Mesenchymal stem cell (in vitro differentiated cells and primary cell): ENCODE data around the gene ACTL7A.

ENCODE experiments used
- DNase-seq: peaks from one replicate; pipeline ENCODE4 v3.0.0-alpha.2; 2013
- H2AFZ ChIP-seq: one replicate; pipeline ENCODE4 v1.6.1; 2013; ENCODE audit warnings: low read depth, mild to moderate bottlenecking, control low read depth, inconsistent platforms, low read length, moderate library complexity
- H2AK5ac ChIP-seq: 2 replicates; pipeline ENCODE4 v1.6.1; 2013; ENCODE audit warnings: low read length, moderate library complexity, mild to moderate bottlenecking, inconsistent platforms; ENCODE audit not compliant: severe bottlenecking
- H2BK120ac ChIP-seq: one replicate; pipeline ENCODE4 v1.6.1; 2013; ENCODE audit warnings: low read depth, mild to moderate bottlenecking, inconsistent platforms, low read length, moderate library complexity
- H2BK12ac ChIP-seq, 2 experiments: one replicate each; pipeline ENCODE4 v1.6.1; 2013; ENCODE audit warnings: inconsistent platforms in 2 of 2, low read length in 2 of 2, mild to moderate bottlenecking in 2 of 2, moderate library complexity in 2 of 2, control low read depth in 1 of 2
- H2BK15ac ChIP-seq: one replicate; pipeline ENCODE4 v1.6.1; 2013; ENCODE audit warnings: mild to moderate bottlenecking, low read depth, inconsistent platforms; ENCODE audit not compliant: poor library complexity, severe bottlenecking
- H2BK5ac ChIP-seq: 2 replicates; pipeline ENCODE4 v1.6.1; 2013; ENCODE audit warnings: low read depth, mild to moderate bottlenecking, low read length, control low read depth, inconsistent platforms; ENCODE audit not compliant: poor library complexity, severe bottlenecking
- H3K14ac ChIP-seq, 2 experiments: one replicate each; pipeline ENCODE4 v1.6.1; 2013; ENCODE audit warnings: inconsistent platforms in 2 of 2, low read length in 2 of 2, control low read depth in 1 of 2, mild to moderate bottlenecking in 1 of 2, moderate library complexity in 1 of 2
- H3K18ac ChIP-seq, 2 experiments: one replicate each; pipeline ENCODE4 v1.6.1; 2013; ENCODE audit warnings: inconsistent platforms in 2 of 2, low read length in 2 of 2, control low read depth in 1 of 2, low read depth in 1 of 2, mild to moderate bottlenecking in 1 of 2
- H3K23ac ChIP-seq, 2 experiments: one replicate each; pipeline ENCODE4 v1.6.1; 2013; ENCODE audit warnings: inconsistent platforms in 2 of 2, low read length in 2 of 2, mild to moderate bottlenecking in 2 of 2, moderate library complexity in 2 of 2, control low read depth in 1 of 2
- H3K27ac ChIP-seq: 2 replicates; pipeline ENCODE4 v1.5.1; 2013; ENCODE audit warnings: mild to moderate bottlenecking, moderate library complexity, low read length, control low read depth, inconsistent platforms; ENCODE audit not compliant: poor library complexity, severe bottlenecking
- H3K27me3 ChIP-seq, 2 experiments: 2 replicates each; pipeline versions ENCODE4 v1.6.1 to v1.7.0; 2013; ENCODE audit warnings: low read length in 2 of 2, mild to moderate bottlenecking in 2 of 2, moderate library complexity in 2 of 2, control low read depth in 1 of 2, inconsistent platforms in 1 of 2; ENCODE audit not compliant: control insufficient read depth in 1 of 2, insufficient read depth in 1 of 2
- H3K36me3 ChIP-seq, 2 experiments: 2 replicates each; pipeline versions ENCODE4 v1.6.1 to v1.7.0; 2013; ENCODE audit warnings: low read length in 2 of 2, control low read depth in 1 of 2, inconsistent platforms in 1 of 2, low read depth in 1 of 2, mild to moderate bottlenecking in 1 of 2; ENCODE audit not compliant: insufficient read depth in 2 of 2, control insufficient read depth in 1 of 2
- H3K4ac ChIP-seq, 2 experiments: one replicate each; pipeline ENCODE4 v1.6.1; 2013; ENCODE audit warnings: inconsistent platforms in 2 of 2, low read length in 2 of 2, mild to moderate bottlenecking in 2 of 2, moderate library complexity in 2 of 2, control low read depth in 1 of 2, low read depth in 1 of 2
- H3K4me1 ChIP-seq: 2 replicates; pipeline ENCODE4 v1.6.1; 2013; ENCODE audit warnings: low read depth, low read length, control low read depth; ENCODE audit not compliant: control insufficient read depth, insufficient read depth
- H3K4me2 ChIP-seq: 2 replicates; pipeline ENCODE4 v1.6.1; 2013; ENCODE audit warnings: low read length, mild to moderate bottlenecking, inconsistent platforms; ENCODE audit not compliant: poor library complexity, severe bottlenecking
- H3K4me3 ChIP-seq, 2 experiments: 2 replicates each; pipeline versions ENCODE4 v1.5.1 to v1.7.0; 2013; ENCODE audit warnings: low read length in 2 of 2, mild to moderate bottlenecking in 2 of 2, control low read depth in 1 of 2, low read depth in 1 of 2; ENCODE audit not compliant: insufficient read depth in 1 of 2
- H3K79me1 ChIP-seq: replicated peaks from 2 replicates; pipeline ENCODE4 v1.6.1; 2013; ENCODE audit warnings: mild to moderate bottlenecking, control low read depth, low read length, inconsistent platforms; ENCODE audit not compliant: poor library complexity, severe bottlenecking
- H3K9ac ChIP-seq: 2 replicates; pipeline ENCODE4 v1.7.0; 2013; ENCODE audit warnings: mild to moderate bottlenecking, low read length, moderate library complexity
- H3K9me3 ChIP-seq: 2 replicates; pipeline ENCODE4 v1.7.0; 2013; ENCODE audit warnings: mild to moderate bottlenecking, low read length; ENCODE audit not compliant: control insufficient read depth
- H4K8ac ChIP-seq: one replicate; pipeline ENCODE4 v1.6.1; 2013; ENCODE audit warnings: inconsistent platforms, mild to moderate bottlenecking, low read length, moderate library complexity
- H4K91ac ChIP-seq: one replicate; pipeline ENCODE4 v1.6.1; 2013; ENCODE audit warnings: mild to moderate bottlenecking, low read length, inconsistent platforms
- WGBS: methylation state at CpG from one replicate; pipeline ENCODE4 v1.1.7; 2013; ENCODE audit warnings: mixed read lengths; 5-methylcytosine and 5-hydroxymethylcytosine counted together

ACTL7A gene

GRCh38 chr9:108880738-108881316, 18.8 kb downstream of the ACTL7A start:
- Histone ChIP-seq H3K9ac (no peak overlapping the region), H4K8ac (no peak overlapping the region), H3K18ac (no peak overlapping the region), H3K79me1 (peaks cover 5% of the 10 kb centered on the region), H3K14ac (no peak overlapping the region), H2BK15ac (no peak overlapping the region), H2AK5ac (no peak overlapping the region), H3K23ac (no peak overlapping the region), H2AFZ (no peak overlapping the region), H3K36me3 (peaks cover 18 to 72% of the 10 kb centered on the region in 2 experiments), H3K9me3 (no peaks in the 10 kb centered on the region), H2BK5ac (no peak overlapping the region), H3K27me3 (no peaks in the 10 kb centered on the region), H3K4me3 (no peak overlapping the region), H3K4me1 (no peaks in the 10 kb centered on the region), H2BK12ac (no peak overlapping the region), H4K91ac (no peak overlapping the region), H2BK120ac (no peak overlapping the region), H3K4me2 (no peak overlapping the region), H3K27ac (no peak overlapping the region), H3K4ac (no peak overlapping the region)
- whole genome bisulfite sequencing, result 100% methylated on average over 2 of the region's 3 CpGs
- DNase-seq, result no peak

DNA sequence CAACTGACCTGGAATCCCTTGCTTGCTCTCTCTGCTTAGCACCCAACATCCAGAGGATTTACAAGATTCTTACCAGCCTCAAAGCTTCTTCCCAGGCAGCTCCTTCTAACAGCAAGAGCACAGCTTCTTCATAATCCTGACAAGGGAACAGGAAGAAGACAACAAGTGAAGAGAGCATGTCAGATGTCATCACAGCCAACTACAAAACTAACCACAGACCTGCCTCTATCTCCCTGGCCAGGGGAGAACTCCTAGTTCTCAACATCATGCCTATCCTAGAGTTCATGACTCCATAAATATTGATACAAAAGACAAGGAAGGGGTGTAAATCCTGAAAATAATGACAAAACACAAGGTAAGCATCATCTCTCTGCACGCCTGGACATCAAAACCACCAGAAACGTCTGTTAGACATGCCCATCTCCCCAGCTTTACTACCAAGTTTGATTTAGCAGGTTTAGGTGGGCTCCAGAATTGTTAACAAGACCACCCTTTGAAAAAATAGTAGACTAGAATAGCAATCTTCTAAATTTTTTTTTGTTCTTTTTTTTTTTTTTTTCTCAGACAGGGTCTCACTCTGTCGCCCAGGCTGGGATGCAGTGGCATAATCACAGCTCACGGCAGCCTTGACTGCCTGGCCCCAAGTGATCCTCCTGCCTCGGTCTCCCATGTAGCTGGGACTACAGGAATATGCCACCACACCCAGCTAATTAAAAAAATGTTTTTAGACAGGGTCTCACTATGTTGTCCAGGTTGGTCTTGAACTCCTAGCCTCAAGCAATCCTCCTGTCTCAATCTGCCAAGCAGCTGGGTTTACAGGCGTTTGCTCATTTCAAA, 20.2 kb downstream of the ACTL7A start:
- no peak overlapping the region for H3K27ac ChIP-seq
- no peak overlapping the region for H3K23ac ChIP-seq
- no peak overlapping the region for H2BK5ac ChIP-seq
- H2BK12ac ChIP-seq, result no peak overlapping the region
- H2AFZ ChIP-seq, result no peak overlapping the region
- no peak overlapping the region for H2AK5ac ChIP-seq
- H3K14ac ChIP-seq, result no peak overlapping the region
- no peak overlapping the region for H2BK120ac ChIP-seq
- WGBS, result 100% methylated on average over 4 of the region's 6 CpGs
- peaks cover 14 to 59% of the 10 kb centered on the region in 2 experiments for H3K36me3 ChIP-seq
- no peak overlapping the region for H3K18ac ChIP-seq
- no peaks in the 10 kb centered on the region for H3K4me1 ChIP-seq
- H3K9ac ChIP-seq, result no peak overlapping the region
- H4K91ac ChIP-seq, result no peak overlapping the region
- DNase-seq, result no peak
- no peaks in the 10 kb centered on the region for H3K27me3 ChIP-seq
- no peak overlapping the region for H2BK15ac ChIP-seq
- H3K4me2 ChIP-seq, result no peak overlapping the region
- no peak overlapping the region for H3K4ac ChIP-seq
- no peak overlapping the region for H4K8ac ChIP-seq
- H3K79me1 ChIP-seq, result peaks cover 3% of the 10 kb centered on the region
- no peak overlapping the region for H3K4me3 ChIP-seq
- H3K9me3 ChIP-seq, result no peaks in the 10 kb centered on the region

DNA sequence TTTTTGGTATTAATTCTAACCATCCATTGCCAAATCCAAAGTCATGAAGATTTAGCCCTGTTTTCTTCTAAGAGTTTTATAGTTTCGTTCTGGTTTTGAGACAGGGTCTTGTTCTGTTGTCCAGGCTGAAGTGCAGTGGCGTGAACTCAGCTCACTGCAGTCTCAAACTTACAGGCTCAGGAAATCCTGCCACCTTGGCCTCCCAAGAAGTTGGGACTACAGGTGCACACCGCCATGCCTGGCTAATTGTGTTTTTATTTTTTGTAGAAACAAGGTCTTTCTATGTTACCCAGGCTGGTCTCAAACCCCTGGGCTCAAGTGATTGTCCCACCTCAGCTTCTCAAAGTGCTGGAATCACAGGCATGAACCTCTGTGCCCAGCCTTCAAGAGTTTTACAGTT, 21.0 kb downstream of the ACTL7A start:
- H3K23ac ChIP-seq, result no peak overlapping the region
- no peak overlapping the region for H3K4me2 ChIP-seq
- no peak overlapping the region for H3K18ac ChIP-seq
- no peak overlapping the region for H3K27ac ChIP-seq
- no peak overlapping the region for H2BK12ac ChIP-seq
- no peak overlapping the region for H3K14ac ChIP-seq
- H3K36me3 ChIP-seq, result peaks cover 14 to 58% of the 10 kb centered on the region in 2 experiments
- H4K91ac ChIP-seq, result no peak overlapping the region
- DNase-seq, result no peak
- H3K79me1 ChIP-seq, result peaks cover 5% of the 10 kb centered on the region
- H4K8ac ChIP-seq, result no peak overlapping the region
- H3K9me3 ChIP-seq, result no peaks in the 10 kb centered on the region
- H2AFZ ChIP-seq, result no peak overlapping the region
- WGBS, result 100% methylated on average over 2 of the region's 3 CpGs
- no peak overlapping the region for H3K4ac ChIP-seq
- H3K9ac ChIP-seq, result no peak overlapping the region
- H2AK5ac ChIP-seq, result no peak overlapping the region
- H3K4me1 ChIP-seq, result no peaks in the 10 kb centered on the region
- H2BK120ac ChIP-seq, result no peak overlapping the region
- H2BK15ac ChIP-seq, result no peak overlapping the region
- H3K4me3 ChIP-seq, result no peak overlapping the region
- no peak overlapping the region for H2BK5ac ChIP-seq
- H3K27me3 ChIP-seq, result no peaks in the 10 kb centered on the region

DNA sequence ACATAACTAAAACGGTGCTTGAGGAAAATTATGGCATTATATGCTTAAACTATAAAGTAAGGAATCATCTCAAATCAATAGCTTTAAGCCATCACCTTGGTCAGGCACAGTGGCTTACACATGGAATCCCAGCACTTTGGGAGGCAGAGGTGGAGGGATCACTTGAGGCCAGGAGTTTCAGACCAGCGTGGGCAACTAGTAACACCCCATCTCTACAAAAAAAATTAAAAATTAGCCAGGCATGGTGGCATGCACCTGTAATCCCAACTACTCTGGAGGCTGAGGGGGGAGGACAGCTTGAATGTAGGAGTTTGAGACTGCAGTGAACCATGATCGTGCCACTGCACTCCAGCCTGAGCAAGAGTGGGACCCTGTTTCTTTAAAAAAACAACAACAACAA, 22.6 kb downstream of the ACTL7A start:
- Histone ChIP-seq H3K4me3 (no peak overlapping the region), H3K27me3 (no peaks in the 10 kb centered on the region), H3K14ac (no peak overlapping the region), H2BK15ac (no peak overlapping the region), H3K36me3 (peaks cover 6 to 56% of the 10 kb centered on the region in 2 experiments), H2AK5ac (no peak overlapping the region), H3K9ac (no peak overlapping the region), H2AFZ (no peak overlapping the region), H2BK120ac (no peak overlapping the region), H3K4me1 (no peaks in the 10 kb centered on the region), H2BK5ac (no peak overlapping the region), H4K8ac (no peak overlapping the region), H3K4ac (no peak overlapping the region), H4K91ac (no peak overlapping the region), H3K9me3 (no peaks in the 10 kb centered on the region), H3K18ac (no peak overlapping the region), H3K4me2 (no peak overlapping the region), H3K79me1 (peaks cover 5% of the 10 kb centered on the region), H3K23ac (no peak overlapping the region), H2BK12ac (no peak overlapping the region), H3K27ac (no peak overlapping the region)
- no peak for DNase-seq
- WGBS, result no CpG with 5 or more reads among the region's 3 CpGs
